ENCODE data around the gene CEP72. TPM values are rescaled to one million over a fixed set of nuclear protein-coding genes. Genes with fewer than 3 reads are reported as not detected.

The CEP72 gene
- total and polyA plus RNA-seq, 2 donors (not counting 1 experiment from before 2014, with no cell fraction given): 7.7 to 32.9 TPM

DNA sequence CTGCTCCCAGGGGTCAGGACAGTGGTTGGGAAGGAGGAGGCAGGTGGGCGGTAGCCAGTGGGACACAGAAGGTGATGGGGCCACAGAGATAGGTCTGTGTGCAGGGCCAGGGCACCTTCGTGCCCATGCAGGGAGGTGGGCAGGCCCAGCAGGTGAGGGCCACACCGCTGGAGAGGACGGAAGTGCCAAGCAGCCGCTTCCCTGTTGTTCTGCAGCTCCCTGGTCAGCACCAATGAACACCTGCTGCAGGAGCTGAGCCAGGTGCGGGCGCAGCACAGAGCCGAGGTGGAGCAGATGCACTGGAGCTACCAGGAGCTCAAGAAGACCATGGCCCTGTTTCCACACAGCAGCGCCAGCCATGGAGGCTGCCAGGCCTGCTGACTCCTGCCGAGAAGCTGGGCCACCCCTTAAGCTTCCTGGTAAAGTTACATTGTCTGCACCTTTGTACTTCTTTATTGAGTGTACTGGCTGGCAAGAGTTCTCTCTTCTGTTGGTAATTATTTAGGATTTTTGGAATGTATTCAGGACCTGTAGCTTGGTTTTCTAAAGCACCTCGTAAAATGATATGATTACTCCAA lies 40.7 kb downstream of the CEP72 start:
- H4K20me1 ChIP-seq (ENCODE audit: control insufficient read depth, insufficient read depth, low read length, poor library complexity, severe bottlenecking): no peaks in the 10 kb centered on the region
- H3K27me3 ChIP-seq (replicated peaks in 1 of 4; ENCODE audit: control extremely low read depth in 1 of 4, control insufficient read depth in 3 of 4, insufficient read depth in 4 of 4, low read length in 3 of 4): no peaks in the 10 kb centered on the region
- Mint-ChIP-seq H3K27me3 (no peaks in the 10 kb centered on the region), H3K9me3 (ENCODE audit: insufficient read depth) (no peaks in the 10 kb centered on the region), H3K4me1 (no peaks in the 10 kb centered on the region), H3K4me3 (no peak overlapping the region), H3K27ac (no peak overlapping the region)
- ChIA-PET CTCF (interaction anchor here (0.5 to 1.1 kb wide), 2 partner anchors 250 to 969 kb away, joined by 3 to 4 read pairs; no protein-coding TSS in a partner anchor), POLR2A (no interaction called here)
- H3K36me3 ChIP-seq (replicated peaks in 1 of 2; ENCODE audit: control extremely low read depth in 1 of 2, control insufficient read depth in 1 of 2, extremely low read depth in 1 of 2, insufficient read depth in 2 of 2, low read length in 1 of 2): peaks cover 0 to 21% of the 10 kb centered on the region in 2 experiments
- H3K4me1 ChIP-seq (ENCODE audit: control insufficient read depth in 2 of 2, insufficient read depth in 2 of 2, low read length in 2 of 2): no peaks in the 10 kb centered on the region
- no peak overlapping the region for H3K27ac ChIP-seq (ENCODE audit: low read length in 2 of 2)
- DNase-seq (no peak), ATAC-seq (ENCODE audit: low read depth) (no peak)
- H2AFZ ChIP-seq (ENCODE audit: insufficient read depth, low read depth, low read length, poor library complexity, severe bottlenecking): no peak overlapping the region
- H3K4me2 ChIP-seq (replicated peaks; ENCODE audit: low read depth, low read length, poor library complexity, severe bottlenecking): no peak overlapping the region
- H3K9ac ChIP-seq (ENCODE audit: low read length): no peak overlapping the region
- no peaks in the 10 kb centered on the region for H3K79me2 ChIP-seq (ENCODE audit: control insufficient read depth, insufficient read depth, low read length)
- peaks cover 0 to 17% (median 0%) of the 10 kb centered on the region in 3 donors for H3K9me3 ChIP-seq (ENCODE audit: control extremely low read depth in 1 of 3, control insufficient read depth in 2 of 3, insufficient read depth in 1 of 3, low read length in 2 of 3)
- intact Hi-C loops (cut with micrococcal nuclease): no loop called here
- H3K4me3 ChIP-seq (ENCODE audit: control extremely low read depth in 1 of 5, extremely low read depth in 1 of 5, insufficient read depth in 1 of 5, low read depth in 2 of 5, low read length in 4 of 5): no peak overlapping the region
- 96% methylated on average over 10 of the region's 11 CpGs for WGBS (ENCODE audit: insufficient coverage)
- TF ChIP-seq EZH2 (IDR thresholded peaks at IDR 0.05; ENCODE audit: borderline replicate concordance, insufficient read depth, low read depth, low read length, poor library complexity, severe bottlenecking): no peak
- TF ChIP-seq, protein P1, sequence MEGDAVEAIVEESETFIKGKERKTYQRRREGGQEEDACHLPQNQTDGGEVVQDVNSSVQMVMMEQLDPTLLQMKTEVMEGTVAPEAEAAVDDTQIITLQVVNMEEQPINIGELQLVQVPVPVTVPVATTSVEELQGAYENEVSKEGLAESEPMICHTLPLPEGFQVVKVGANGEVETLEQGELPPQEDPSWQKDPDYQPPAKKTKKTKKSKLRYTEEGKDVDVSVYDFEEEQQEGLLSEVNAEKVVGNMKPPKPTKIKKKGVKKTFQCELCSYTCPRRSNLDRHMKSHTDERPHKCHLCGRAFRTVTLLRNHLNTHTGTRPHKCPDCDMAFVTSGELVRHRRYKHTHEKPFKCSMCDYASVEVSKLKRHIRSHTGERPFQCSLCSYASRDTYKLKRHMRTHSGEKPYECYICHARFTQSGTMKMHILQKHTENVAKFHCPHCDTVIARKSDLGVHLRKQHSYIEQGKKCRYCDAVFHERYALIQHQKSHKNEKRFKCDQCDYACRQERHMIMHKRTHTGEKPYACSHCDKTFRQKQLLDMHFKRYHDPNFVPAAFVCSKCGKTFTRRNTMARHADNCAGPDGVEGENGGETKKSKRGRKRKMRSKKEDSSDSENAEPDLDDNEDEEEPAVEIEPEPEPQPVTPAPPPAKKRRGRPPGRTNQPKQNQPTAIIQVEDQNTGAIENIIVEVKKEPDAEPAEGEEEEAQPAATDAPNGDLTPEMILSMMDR (IDR thresholded peaks at IDR 0.05): no peak

DNA sequence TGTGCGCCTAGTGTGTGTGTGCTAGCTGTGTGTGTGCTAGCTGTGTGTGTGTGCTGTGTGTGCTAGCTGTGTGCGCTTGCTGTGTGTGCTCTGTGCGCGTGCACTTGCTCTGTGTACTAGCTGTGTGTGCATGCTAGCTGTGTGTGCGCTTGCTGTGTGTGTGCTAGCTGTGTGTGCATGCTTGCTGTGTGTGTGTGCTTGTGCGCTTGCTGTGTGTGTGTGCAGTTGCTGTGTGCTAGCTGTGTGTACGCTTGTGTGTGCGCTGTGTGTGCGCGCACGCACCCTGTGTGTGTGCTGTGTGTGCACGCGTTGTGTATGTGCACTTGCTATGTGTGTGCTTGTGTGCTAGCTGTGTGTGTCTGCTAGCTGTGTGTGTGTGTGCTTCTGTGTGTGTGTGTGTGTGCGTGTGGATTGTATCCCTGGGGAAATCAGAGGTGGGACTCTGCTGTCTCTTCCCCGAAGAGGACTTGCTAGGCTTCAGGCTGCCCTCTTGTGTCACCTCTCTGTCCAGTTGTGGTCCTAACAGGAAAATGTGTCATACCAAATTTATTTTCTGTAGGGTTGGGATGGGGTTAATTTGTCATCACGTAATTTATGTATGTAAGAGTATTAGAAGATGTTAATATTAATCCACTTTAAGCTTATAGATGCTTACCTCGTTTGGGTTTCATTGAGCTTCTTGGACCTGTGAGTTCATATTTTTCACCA lies 42.1 kb downstream of the CEP72 start:
- no peaks in the 10 kb centered on the region for H3K9me3 Mint-ChIP-seq (ENCODE audit: insufficient read depth)
- H3K27me3 ChIP-seq (replicated peaks in 1 of 4; ENCODE audit: control extremely low read depth in 1 of 4, control insufficient read depth in 3 of 4, insufficient read depth in 4 of 4, low read length in 3 of 4): no peaks in the 10 kb centered on the region
- no peak overlapping the region for H3K27ac ChIP-seq (ENCODE audit: low read length in 2 of 2)
- H3K4me3 ChIP-seq (ENCODE audit: control extremely low read depth in 1 of 5, extremely low read depth in 1 of 5, insufficient read depth in 1 of 5, low read depth in 2 of 5, low read length in 4 of 5): no peak overlapping the region
- ChIA-PET CTCF (interaction anchor here (1.1 kb wide), 1 partner anchor 249 kb away, joined by 4 read pairs; no protein-coding TSS in a partner anchor), POLR2A (no interaction called here)
- no peak overlapping the region for H3K4me3 Mint-ChIP-seq
- no peak overlapping the region for H3K27ac Mint-ChIP-seq
- intact Hi-C loops (cut with micrococcal nuclease): no loop called here
- no peaks in the 10 kb centered on the region for H3K4me1 Mint-ChIP-seq
- H3K36me3 ChIP-seq (replicated peaks in 1 of 2; ENCODE audit: control extremely low read depth in 1 of 2, control insufficient read depth in 1 of 2, extremely low read depth in 1 of 2, insufficient read depth in 2 of 2, low read length in 1 of 2): peaks cover 0 to 19% of the 10 kb centered on the region in 2 experiments
- no peak for TF ChIP-seq EZH2 (IDR thresholded peaks at IDR 0.05; ENCODE audit: borderline replicate concordance, insufficient read depth, low read depth, low read length, poor library complexity, severe bottlenecking)
- TF ChIP-seq, protein P1 (IDR thresholded peaks at IDR 0.05): no peak
- H3K79me2 ChIP-seq (ENCODE audit: control insufficient read depth, insufficient read depth, low read length): no peaks in the 10 kb centered on the region
- ATAC-seq (ENCODE audit: low read depth) (no peak), DNase-seq (no peak)
- no peak overlapping the region for H2AFZ ChIP-seq (ENCODE audit: insufficient read depth, low read depth, low read length, poor library complexity, severe bottlenecking)
- no peaks in the 10 kb centered on the region for H3K27me3 Mint-ChIP-seq
- peaks cover 0 to 13% (median 0%) of the 10 kb centered on the region in 3 donors for H3K9me3 ChIP-seq (ENCODE audit: control extremely low read depth in 1 of 3, control insufficient read depth in 2 of 3, insufficient read depth in 1 of 3, low read length in 2 of 3)
- no peak overlapping the region for H3K9ac ChIP-seq (ENCODE audit: low read length)
- no peaks in the 10 kb centered on the region for H3K4me1 ChIP-seq (ENCODE audit: control insufficient read depth in 2 of 2, insufficient read depth in 2 of 2, low read length in 2 of 2)
- H3K4me2 ChIP-seq (replicated peaks; ENCODE audit: low read depth, low read length, poor library complexity, severe bottlenecking): no peak overlapping the region
- WGBS (ENCODE audit: insufficient coverage): 94% methylated on average over 14 of the region's 17 CpGs
- H4K20me1 ChIP-seq (ENCODE audit: control insufficient read depth, insufficient read depth, low read length, poor library complexity, severe bottlenecking): no peaks in the 10 kb centered on the region

Measured in B cell (primary cell).